HCT116 (cell line): ENCODE results near the gene AKAP9. TPM values are rescaled to one million over a fixed set of nuclear protein-coding genes. Genes with fewer than 3 reads are reported as not detected.

Source experiments
- ATAC-seq: fragments of 200-7000 bp; cut with Tn5 transposase; 2 replicates; pipeline ENCODE4 v1.9.1; 2020; ENCODE audit warnings: mild to moderate bottlenecking, moderate library complexity
- BruUV-seq: library from RNA; stranded (reverse); fragments of 400-500 nt; replicated peaks from 2 replicates; lab custom pipeline; 2021; lab: Mats Ljungman, UMichigan
- CTCF ChIA-PET: fragments of 300-600 bp; sonication (Branson Sonifier 250); formaldehyde crosslinking; loops from one replicate; lab custom pipeline; 2021; ENCODE audit warnings: antibody characterized with exemption; lab: Charles Lee
- POLR2A ChIA-PET: fragments of 300-600, 350-600 bp; sonication (Branson Sonifier 250); formaldehyde crosslinking; loops from one replicate; lab custom pipeline; 2021; ENCODE audit warnings: antibody characterized with exemption; lab: Charles Lee
- RAD21 ChIA-PET, 2 experiments: fragments of 300-600 bp; sonication (Branson Sonifier 250); formaldehyde crosslinking; loops; one replicate each; lab custom pipeline; 2023; ENCODE audit warnings: low total read pairs in 2 of 2; ENCODE audit not compliant: uncharacterized antibody in 2 of 2, unreplicated experiment in 2 of 2, low non-redundant PET in 1 of 2; lab: Charles Lee
- DNase-seq: peaks from one replicate; pipeline ENCODE4 v3.0.0-alpha.2; 2010; ENCODE audit warnings: low read depth, low spot score
- H2AFZ ChIP-seq: fragments of 200-600 bp; shearing (Covaris generic), sonication (generic); 2 replicates; pipeline ENCODE4 v1.6.1; 2017; ENCODE audit warnings: low read depth, mixed run types, mixed read lengths, antibody characterized with exemption, low read length; ENCODE audit not compliant: poor library complexity, severe bottlenecking
- H3K27ac ChIP-seq: 2 replicates; pipeline ENCODE4 v1.5.1; 2012; ENCODE audit warnings: low read depth, low read length
- H3K27me3 ChIP-seq: fragments of 200-600 bp; sonication (generic); 2 replicates; pipeline ENCODE4 v1.6.1; 2016; ENCODE audit warnings: mixed run types, low read length, mixed read lengths; ENCODE audit not compliant: insufficient read depth
- H3K36me3 ChIP-seq, 2 experiments: fragments of 200-500 bp in 1 of 2; fragments of 200-600 bp in 1 of 2; sonication (Bioruptor generic) in 1 of 2; sonication (generic) in 1 of 2; 2 replicates each; pipeline versions ENCODE4 v1.5.1 to v1.6.1; 2014 to 2016; ENCODE audit warnings: low read length in 2 of 2, inconsistent platforms in 1 of 2, mixed read lengths in 1 of 2, mixed run types in 1 of 2; ENCODE audit not compliant: insufficient read depth in 2 of 2, control insufficient read depth in 1 of 2
- H3K4me1 ChIP-seq, 2 experiments: fragments of 200-600 bp in 1 of 2; sonication (generic) in 1 of 2; 2 replicates each; pipeline versions ENCODE4 v1.5.1 to v1.6.1; 2012 to 2017; ENCODE audit warnings: low read length in 2 of 2, inconsistent platforms in 1 of 2, mild to moderate bottlenecking in 1 of 2, mixed read lengths in 1 of 2, mixed run types in 1 of 2, moderate library complexity in 1 of 2; ENCODE audit not compliant: insufficient read depth in 2 of 2, control insufficient read depth in 1 of 2
- H3K4me2 ChIP-seq: fragments of 200-600 bp; sonication (generic); 2 replicates; pipeline ENCODE4 v1.6.1; 2017; ENCODE audit warnings: mixed run types, low read length, mixed read lengths
- H3K4me3 ChIP-seq, 2 experiments: fragments of 200-600 bp in 1 of 2; sonication (generic) in 1 of 2; replicated peaks in 1 of 2; 2 replicates each; pipeline ENCODE4 v1.5.1; 2011 to 2016; ENCODE audit warnings: low read length in 2 of 2, control low read depth in 1 of 2, low read depth in 1 of 2, mild to moderate bottlenecking in 1 of 2, mixed read lengths in 1 of 2, mixed run types in 1 of 2
- H3K79me2 ChIP-seq: fragments of 200-600 bp; sonication (generic); 2 replicates; pipeline ENCODE4 v1.6.1; 2017; ENCODE audit warnings: mild to moderate bottlenecking, mixed run types, low read length, moderate library complexity, mixed read lengths; ENCODE audit not compliant: insufficient read depth
- H3K9ac ChIP-seq: fragments of 200-600 bp; sonication (generic); 2 replicates; pipeline ENCODE4 v1.6.1; 2016; ENCODE audit warnings: low read length, mixed read lengths
- H3K9me2 ChIP-seq: fragments of 200-600 bp; sonication (generic), shearing (Covaris generic); 2 replicates; pipeline ENCODE4 v1.6.1; 2017; ENCODE audit warnings: mixed run types, mild to moderate bottlenecking, moderate library complexity; ENCODE audit not compliant: insufficient read depth
- H3K9me3 ChIP-seq, 2 experiments: fragments of 200-500 bp in 1 of 2; fragments of 200-600 bp in 1 of 2; sonication (Bioruptor generic) in 1 of 2; sonication (generic) in 1 of 2; 2 replicates each; pipeline ENCODE4 v1.6.1; 2014 to 2017; ENCODE audit warnings: low read length in 2 of 2, mixed read lengths in 2 of 2, inconsistent platforms in 1 of 2, low read depth in 1 of 2, mild to moderate bottlenecking in 1 of 2, mixed run types in 1 of 2, moderate library complexity in 1 of 2; ENCODE audit not compliant: control insufficient read depth in 1 of 2, insufficient read depth in 1 of 2
- H4K20me1 ChIP-seq: fragments of 200-600 bp; sonication (generic), shearing (Covaris generic); 2 replicates; pipeline ENCODE4 v1.6.1; 2017; ENCODE audit warnings: mixed run types, mild to moderate bottlenecking, moderate library complexity; ENCODE audit not compliant: insufficient read depth
- ELF1 ChIP-seq: IDR thresholded peaks from 2 replicates; pipeline ENCODE4 v1.6.1; 2012; ENCODE audit warnings: low read depth, borderline replicate concordance
- EZH2 ChIP-seq: fragments of 200-600 bp; sonication (generic); IDR thresholded peaks from 2 replicates; pipeline ENCODE4 v1.6.1; 2017; ENCODE audit warnings: antibody characterized with exemption, mixed run types
- EZH2phosphoT487 ChIP-seq: fragments of 200-600 bp; IDR thresholded peaks from 2 replicates; pipeline ENCODE4 v1.6.1; 2018; ENCODE audit warnings: antibody characterized with exemption, borderline replicate concordance
- JUND ChIP-seq: IDR thresholded peaks from 2 replicates; pipeline ENCODE4 v1.6.1; 2012
- MAX ChIP-seq: IDR thresholded peaks from 2 replicates; pipeline ENCODE4 v1.6.1; 2012
- POLR2A ChIP-seq: IDR thresholded peaks from 2 replicates; pipeline ENCODE4 v1.7.0; 2011; ENCODE audit warnings: borderline replicate concordance; ENCODE audit not compliant: insufficient read depth, insufficient read length; ENCODE audit errors: extremely low read depth
- RAD21 ChIP-seq: IDR thresholded peaks from 2 replicates; pipeline ENCODE4 v1.6.1; 2012; ENCODE audit warnings: low read depth, mild to moderate bottlenecking
- REST ChIP-seq: IDR thresholded peaks from 2 replicates; pipeline ENCODE4 v1.6.1; 2012; ENCODE audit warnings: low read depth
- SIN3A ChIP-seq: IDR thresholded peaks from 2 replicates; pipeline ENCODE4 v1.6.1; 2012; ENCODE audit warnings: low read depth
- SP1 ChIP-seq: IDR thresholded peaks from 2 replicates; pipeline ENCODE4 v1.6.1; 2012; ENCODE audit warnings: low read depth
- TCF7L2 ChIP-seq: IDR thresholded peaks from 2 replicates; pipeline ENCODE4 v1.7.0; 2011; ENCODE audit warnings: borderline replicate concordance, inconsistent platforms; ENCODE audit not compliant: insufficient read depth, insufficient read length; ENCODE audit errors: extremely low read depth
- YY1 ChIP-seq: IDR thresholded peaks from 2 replicates; pipeline ENCODE4 v1.6.1; 2011; ENCODE audit warnings: low read length, low read depth, moderate library complexity, mild to moderate bottlenecking; ENCODE audit not compliant: insufficient replicate concordance; ENCODE audit errors: extremely low read depth
- ZBTB33 ChIP-seq: IDR thresholded peaks from 2 replicates; pipeline ENCODE4 v1.6.1; 2011; ENCODE audit warnings: mild to moderate bottlenecking, low read length, moderate library complexity; ENCODE audit not compliant: insufficient replicate concordance; ENCODE audit errors: extremely low read depth
- ZFX ChIP-seq: fragments of 450-650 bp; IDR thresholded peaks from 2 replicates; pipeline ENCODE4 v1.6.1; 2017
- ZNF274 ChIP-seq: fragments of 200-500 bp; sonication (Bioruptor generic); IDR thresholded peaks from 2 replicates; pipeline ENCODE4 v1.6.1; 2014; ENCODE audit warnings: mild to moderate bottlenecking, low read depth, low read length, inconsistent platforms
- intact Hi-C: fragments of 100-400 bp; cut with micrococcal nuclease; formaldehyde crosslinking; loops from 2 replicates; pipeline ENCODE4 v1.10.0; 2022
- total RNA-seq: library from RNA; stranded (reverse); gene quantifications from one replicate; pipeline ENCODE4 v1.2.1, GENCODE V29; 2021; ENCODE audit not compliant: unreplicated experiment

Gene AKAP9
- total RNA-seq, 1 experiment from 2014 or later: 32.6 TPM

GRCh38 chr7:92052684-92053083 is 112.0 kb downstream of the AKAP9 start:
- Histone ChIP-seq H3K9me2 (no peaks in the 10 kb centered on the region), H2AFZ (no peak overlapping the region), H3K4me2 (no peak overlapping the region), H3K79me2 (no peaks in the 10 kb centered on the region), H3K4me1 (peaks cover 0 to 8% of the 10 kb centered on the region in 2 experiments; a peak in 2 of 4 replicates), H3K27me3 (no peaks in the 10 kb centered on the region), H4K20me1 (no peaks in the 10 kb centered on the region), H3K9me3 (no peaks in the 10 kb centered on the region), H3K4me3 (no peak overlapping the region), H3K36me3 (no peaks in the 10 kb centered on the region), H3K9ac (no peak overlapping the region), H3K27ac (no peak overlapping the region)
- POLR2A ChIA-PET: no interaction called here
- RAD21 ChIA-PET: no interaction called here
- intact Hi-C loops: no loop called here
- no TSS peak for BruUV-seq
- TF ChIP-seq TCF7L2 (no peak), MAX (no peak), POLR2A (no peak), EZH2 (no peak), ZNF274 (no peak)
- ATAC-seq (no peak), DNase-seq (no peak)
- CTCF ChIA-PET: no interaction called here

GRCh38 chr7:92053312-92053711 is 112.7 kb downstream of the AKAP9 start:
- H3K27ac ChIP-seq: no peak overlapping the region
- H3K9me2 ChIP-seq: no peaks in the 10 kb centered on the region
- intact Hi-C loops: no loop called here
- H3K9ac ChIP-seq: no peak overlapping the region
- H4K20me1 ChIP-seq: no peaks in the 10 kb centered on the region
- H3K4me1 ChIP-seq: peaks cover 0 to 5% of the 10 kb centered on the region in 2 experiments; a peak in 2 of 4 replicates
- DNase-seq (no peak), ATAC-seq (no peak)
- POLR2A ChIA-PET: no interaction called here
- H3K9me3 ChIP-seq: no peaks in the 10 kb centered on the region
- H3K79me2 ChIP-seq: no peaks in the 10 kb centered on the region
- RAD21 ChIA-PET: no interaction called here
- CTCF ChIA-PET: no interaction called here
- TF ChIP-seq ELF1 (no peak), ZBTB33 (no peak), RAD21 (no peak), EZH2 (no peak), REST (no peak), SP1 (no peak), ZNF274 (no peak), JUND (no peak), ZFX (no peak), YY1 (no peak), EZH2phosphoT487 (no peak), SIN3A (no peak)
- H3K4me2 ChIP-seq: no peak overlapping the region
- no peaks in the 10 kb centered on the region for H3K27me3 ChIP-seq
- H3K4me3 ChIP-seq: no peak overlapping the region
- no TSS peak for BruUV-seq
- no peaks in the 10 kb centered on the region for H3K36me3 ChIP-seq
- H2AFZ ChIP-seq: no peak overlapping the region
